IMR-90 (cell line): ENCODE measurements around the gene CDH13. TPM values are rescaled to one million over a fixed set of nuclear protein-coding genes. Genes with fewer than 3 reads are reported as not detected.

ENCODE experiments used
- ATAC-seq: fragments of 200-7000 bp; cut with Tn5 transposase; 2 replicates; pipeline ENCODE4 v1.9.1; 2020; ENCODE audit warnings: low read depth, mild to moderate bottlenecking, moderate library complexity
- BruUV-seq: library from RNA; stranded (reverse); fragments of 400-500 nt; replicated peaks from 2 replicates; lab custom pipeline; 2021; lab: Mats Ljungman, UMichigan
- CTCF ChIA-PET: fragments of 300-600 bp; formaldehyde crosslinking; extraction: SDS; loops from one replicate; lab custom pipeline; 2021; ENCODE audit warnings: antibody characterized with exemption; lab: Yijun Ruan, JAX
- POLR2A ChIA-PET: fragments of 300-600 bp; sonication (Branson Sonifier 250); formaldehyde crosslinking; loops from one replicate; lab custom pipeline; 2022; ENCODE audit warnings: antibody characterized with exemption; ENCODE audit not compliant: unreplicated experiment; lab: Charles Lee
- DNase-seq: peaks from one replicate; pipeline ENCODE4 v3.0.0; 2013
- H2AFZ ChIP-seq: replicated peaks from 2 replicates; pipeline ENCODE3; 2013; ENCODE audit warnings: low read length, mild to moderate bottlenecking; ENCODE audit not compliant: poor library complexity
- H2AK5ac ChIP-seq: 2 replicates; pipeline ENCODE4 v1.6.1; 2013; ENCODE audit warnings: low read depth, low read length, inconsistent platforms
- H2AK9ac ChIP-seq: replicated peaks from 2 replicates; pipeline ENCODE3; 2013; ENCODE audit warnings: mild to moderate bottlenecking, low read depth, low read length, moderate library complexity; ENCODE audit not compliant: poor library complexity
- H2BK120ac ChIP-seq: 2 replicates; pipeline ENCODE4 v1.6.1; 2013; ENCODE audit warnings: low read depth, low read length, inconsistent platforms
- H2BK15ac ChIP-seq: 3 replicates; pipeline ENCODE4 v1.6.1; 2013; ENCODE audit warnings: low read depth, low read length, inconsistent platforms
- H2BK20ac ChIP-seq: 2 replicates; pipeline ENCODE4 v1.6.1; 2013; ENCODE audit warnings: low read depth, mild to moderate bottlenecking, inconsistent platforms, low read length, moderate library complexity
- H2BK5ac ChIP-seq: 2 replicates; pipeline ENCODE4 v1.6.1; 2013; ENCODE audit warnings: mild to moderate bottlenecking, low read depth, low read length, inconsistent platforms; ENCODE audit not compliant: poor library complexity, severe bottlenecking
- H3K14ac ChIP-seq: replicated peaks from 2 replicates; pipeline ENCODE4 v1.6.1; 2013; ENCODE audit warnings: low read depth, low read length, inconsistent platforms
- H3K18ac ChIP-seq: 2 replicates; pipeline ENCODE4 v1.6.1; 2013; ENCODE audit warnings: low read depth, low read length, control low read depth
- H3K23ac ChIP-seq: 2 replicates; pipeline ENCODE4 v1.6.1; 2013; ENCODE audit warnings: low read depth, low read length, inconsistent platforms
- H3K27ac ChIP-seq: 2 replicates; pipeline ENCODE4 v1.5.1; 2013; ENCODE audit warnings: mild to moderate bottlenecking, control low read depth, low read length; ENCODE audit not compliant: insufficient read depth
- H3K27me3 ChIP-seq: 2 replicates; pipeline ENCODE4 v1.6.1; 2013; ENCODE audit warnings: low read length; ENCODE audit not compliant: control insufficient read depth, insufficient read depth
- H3K36me3 ChIP-seq: 2 replicates; pipeline ENCODE4 v1.6.1; 2013; ENCODE audit warnings: low read length, mixed read lengths; ENCODE audit not compliant: control insufficient read depth, insufficient read depth
- H3K4ac ChIP-seq: 2 replicates; pipeline ENCODE4 v1.6.1; 2013; ENCODE audit warnings: low read depth, low read length, inconsistent platforms
- H3K4me1 ChIP-seq: 2 replicates; pipeline ENCODE4 v1.6.1; 2013; ENCODE audit warnings: low read length, mixed read lengths; ENCODE audit not compliant: control insufficient read depth, insufficient read depth
- H3K4me2 ChIP-seq: 2 replicates; pipeline ENCODE4 v1.6.1; 2013; ENCODE audit warnings: low read depth, mild to moderate bottlenecking, control low read depth, low read length, moderate library complexity
- H3K4me3 ChIP-seq: 2 replicates; pipeline ENCODE4 v1.5.1; 2013; ENCODE audit warnings: low read depth, mild to moderate bottlenecking, control low read depth, low read length, moderate library complexity; ENCODE audit not compliant: insufficient read depth
- H3K56ac ChIP-seq: 2 replicates; pipeline ENCODE4 v1.6.1; 2013; ENCODE audit warnings: low read length, inconsistent platforms; ENCODE audit not compliant: insufficient read depth; ENCODE audit errors: extremely low read depth
- H3K79me1 ChIP-seq, 2 experiments: 2 replicates each; pipeline ENCODE4 v1.6.1; 2013; ENCODE audit warnings: low read length in 2 of 2, inconsistent platforms in 1 of 2, low read depth in 1 of 2
- H3K9ac ChIP-seq: 2 replicates; pipeline ENCODE4 v1.6.1; 2013; ENCODE audit warnings: low read depth, low read length, control low read depth
- H3K9me1 ChIP-seq: 2 replicates; pipeline ENCODE4 v1.6.1; 2013; ENCODE audit warnings: low read length, inconsistent platforms; ENCODE audit not compliant: insufficient read depth
- H3K9me3 ChIP-seq: 2 replicates; pipeline ENCODE4 v1.6.1; 2013; ENCODE audit warnings: low read length; ENCODE audit not compliant: control insufficient read depth, insufficient read depth
- H4K20me1 ChIP-seq: 2 replicates; pipeline ENCODE4 v1.6.1; 2013; ENCODE audit warnings: low read length, inconsistent platforms; ENCODE audit not compliant: insufficient read depth
- H4K5ac ChIP-seq: 2 replicates; pipeline ENCODE4 v1.6.1; 2013; ENCODE audit warnings: mild to moderate bottlenecking, low read depth, low read length, control low read depth
- H4K8ac ChIP-seq, 2 experiments: 2 replicates each; pipeline ENCODE4 v1.6.1; 2013; ENCODE audit warnings: low read depth in 2 of 2, low read length in 2 of 2, control low read depth in 1 of 2, inconsistent platforms in 1 of 2
- H4K91ac ChIP-seq: 2 replicates; pipeline ENCODE4 v1.6.1; 2013; ENCODE audit warnings: low read depth, low read length, inconsistent platforms; ENCODE audit not compliant: insufficient read depth
- CHD1 ChIP-seq: IDR thresholded peaks from 2 replicates; pipeline ENCODE4 v1.6.1; 2012; ENCODE audit warnings: low read depth, low read length, improper control_type of control experiment
- ELK1 ChIP-seq: fragments of 150-350 bp; IDR thresholded peaks from 2 replicates; pipeline ENCODE4 v1.6.1; 2016; ENCODE audit warnings: low read depth, mild to moderate bottlenecking, low read length, moderate library complexity, borderline replicate concordance
- MAFK ChIP-seq: IDR thresholded peaks from 2 replicates; pipeline ENCODE4 v1.6.1; 2012; ENCODE audit warnings: low read depth, low read length, improper control_type of control experiment
- MAZ ChIP-seq: IDR thresholded peaks from 2 replicates; pipeline ENCODE4 v1.6.1; 2012; ENCODE audit warnings: low read depth, mild to moderate bottlenecking, low read length, improper control_type of control experiment, moderate library complexity, borderline replicate concordance
- MXI1 ChIP-seq: IDR thresholded peaks from 2 replicates; pipeline ENCODE4 v1.6.1; 2012; ENCODE audit warnings: low read depth, mild to moderate bottlenecking, low read length, moderate library complexity, borderline replicate concordance
- USF2 ChIP-seq: fragments of 150-350 bp; IDR thresholded peaks from 2 replicates; pipeline ENCODE4 v1.6.1; 2017; ENCODE audit warnings: mild to moderate bottlenecking, antibody characterized with exemption, low read length, low read depth
- WGBS, 2 experiments: methylation state at CpG; one replicate each; pipeline versions ENCODE4 v1.1.5 to v1.1.7; 2013; ENCODE audit warnings: missing lambda C conversion rate in 2 of 2; ENCODE audit not compliant: insufficient read length in 1 of 2; ENCODE audit errors: extremely low coverage in 2 of 2; 5-methylcytosine and 5-hydroxymethylcytosine counted together
- dilution Hi-C: fragments of 300-500 bp; cut with HindIII; formaldehyde crosslinking; loops from one replicate; pipeline ENCODE4 v1.14.3; 2018; ENCODE audit warnings: low sequenced_read_pairs; ENCODE audit not compliant: unreplicated experiment
- in situ Hi-C: fragments of 300-500 bp; cut with MboI; formaldehyde crosslinking; loops from 3 replicates; pipeline ENCODE4 v1.14.3; 2019; ENCODE audit warnings: low sequenced_read_pairs, inconsistent platforms, mixed read lengths
- intact Hi-C: fragments of 100-400 bp; cut with micrococcal nuclease; formaldehyde crosslinking; loops from 2 replicates; pipeline ENCODE4 v1.10.0; 2022
- polyA plus RNA-seq, 3 experiments: library from polyadenylated mRNA; depleted of rRNA; stranded (reverse); fragments of >200 nt; gene quantifications; 2 replicates each; pipeline ENCODE4 v1.2.3, GENCODE V29; 2012; ENCODE audit warnings: low replicate concordance in 1 of 3
- total RNA-seq: library from RNA; depleted of rRNA; stranded (reverse); fragments of >200 nt; gene quantifications from 2 replicates; pipeline ENCODE4 v1.2.3, GENCODE V29; 2012
- TF ChIP-seq, protein P1 (sequence below): conservative IDR thresholded peaks from 2 replicates; pipeline ENCODE4 v1.5.1; 2012; ENCODE audit warnings: mild to moderate bottlenecking, low read depth, low read length, improper control_type of control experiment

Gene CDH13
- total and polyA plus RNA-seq, 2 of the 4 experiments (the other 2 are of a cell fraction), result 61.6 to 74.7 TPM

DNA sequence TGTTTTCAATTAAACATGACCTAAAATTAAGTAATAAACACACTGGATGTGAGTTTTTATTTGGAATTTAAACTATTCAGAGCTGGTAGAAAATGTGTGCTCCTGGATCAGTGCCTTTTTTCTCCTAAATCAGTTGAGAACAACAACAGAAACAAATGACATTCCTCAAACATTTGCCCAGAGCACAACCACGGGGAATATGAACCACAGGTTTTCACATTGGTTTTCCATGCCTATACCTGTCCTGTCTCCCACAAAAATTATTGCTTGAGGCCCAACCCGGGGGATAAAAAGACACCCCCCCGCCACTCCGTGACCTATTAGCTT is 1187.9 kb downstream of the CDH13 start:
- H4K20me1 ChIP-seq, result peaks cover 7% of the 10 kb centered on the region
- H3K56ac ChIP-seq, result no peak overlapping the region
- H3K4me2 ChIP-seq, result no peak overlapping the region; the same call in 1 of the 2 replicates
- no peak overlapping the region for H3K23ac ChIP-seq
- peaks cover 6% of the 10 kb centered on the region; the same call in 1 of the 2 replicates for H3K36me3 ChIP-seq
- H2BK5ac ChIP-seq, result no peak overlapping the region
- ChIA-PET POLR2A (no interaction called here), CTCF (interaction anchor here (0.6 kb wide), 1 partner anchor 694 kb away, joined by 3 read pairs; no protein-coding TSS in a partner anchor)
- no peak overlapping the region for H4K8ac ChIP-seq
- H3K14ac ChIP-seq, result no peak overlapping the region
- ATAC-seq (peak; percentile 24; the same call in 1 of the 2 replicates), DNase-seq (no peak)
- no peak overlapping the region for H3K9ac ChIP-seq
- no peak overlapping the region for H3K4ac ChIP-seq
- H4K5ac ChIP-seq, result no peak overlapping the region
- H3K9me3 ChIP-seq, result no peaks in the 10 kb centered on the region
- no peak overlapping the region for H2BK20ac ChIP-seq
- no peak overlapping the region for H3K27ac ChIP-seq
- H2BK15ac ChIP-seq, result no peak overlapping the region
- H3K9me1 ChIP-seq, result peaks cover 7% of the 10 kb centered on the region
- no peak overlapping the region for H2BK120ac ChIP-seq
- no peak overlapping the region for H2AK9ac ChIP-seq
- no peak overlapping the region for H2AK5ac ChIP-seq
- no peak overlapping the region for H2AFZ ChIP-seq
- peaks cover 7% of the 10 kb centered on the region for H3K4me1 ChIP-seq
- H3K4me3 ChIP-seq, result no peak overlapping the region
- TF ChIP-seq CHD1 (no peak), ELK1 (no peak), MAFK (no peak), USF2 (no peak), MXI1 (no peak), MAZ (no peak)
- TF ChIP-seq, protein P1, sequence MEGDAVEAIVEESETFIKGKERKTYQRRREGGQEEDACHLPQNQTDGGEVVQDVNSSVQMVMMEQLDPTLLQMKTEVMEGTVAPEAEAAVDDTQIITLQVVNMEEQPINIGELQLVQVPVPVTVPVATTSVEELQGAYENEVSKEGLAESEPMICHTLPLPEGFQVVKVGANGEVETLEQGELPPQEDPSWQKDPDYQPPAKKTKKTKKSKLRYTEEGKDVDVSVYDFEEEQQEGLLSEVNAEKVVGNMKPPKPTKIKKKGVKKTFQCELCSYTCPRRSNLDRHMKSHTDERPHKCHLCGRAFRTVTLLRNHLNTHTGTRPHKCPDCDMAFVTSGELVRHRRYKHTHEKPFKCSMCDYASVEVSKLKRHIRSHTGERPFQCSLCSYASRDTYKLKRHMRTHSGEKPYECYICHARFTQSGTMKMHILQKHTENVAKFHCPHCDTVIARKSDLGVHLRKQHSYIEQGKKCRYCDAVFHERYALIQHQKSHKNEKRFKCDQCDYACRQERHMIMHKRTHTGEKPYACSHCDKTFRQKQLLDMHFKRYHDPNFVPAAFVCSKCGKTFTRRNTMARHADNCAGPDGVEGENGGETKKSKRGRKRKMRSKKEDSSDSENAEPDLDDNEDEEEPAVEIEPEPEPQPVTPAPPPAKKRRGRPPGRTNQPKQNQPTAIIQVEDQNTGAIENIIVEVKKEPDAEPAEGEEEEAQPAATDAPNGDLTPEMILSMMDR, result no peak
- in situ Hi-C loops (no loop called here), intact Hi-C loops (no loop called here), dilution Hi-C loops (no loop called here)
- WGBS, 2 experiments, result no CpG with 5 or more reads among the region's 4 CpGs
- BruUV-seq, result no TSS peak
- no peak overlapping the region for H3K18ac ChIP-seq
- H4K91ac ChIP-seq, result no peak overlapping the region
- H3K79me1 ChIP-seq, result peaks cover 13 to 20% of the 10 kb centered on the region in 2 experiments
- H3K27me3 ChIP-seq, result peaks cover 6% of the 10 kb centered on the region; the same call in 1 of the 2 replicates
